CD4-positive, alpha-beta T cell treated with Interleukin-1 beta for 1 hour (primary cell): Measurements from ENCODE around the gene SMOC2.
"Not testable (repeated sequence)": the region's sequence is repeated elsewhere in the genome, so short reads cannot be mapped to it uniquely, and the experiment has no call there.

Experiments used
- DNase-seq, 2 donors: peaks; one replicate each; pipeline ENCODE4 v3.0.0-alpha.2; 2020 to 2022

The SMOC2 gene

DNA sequence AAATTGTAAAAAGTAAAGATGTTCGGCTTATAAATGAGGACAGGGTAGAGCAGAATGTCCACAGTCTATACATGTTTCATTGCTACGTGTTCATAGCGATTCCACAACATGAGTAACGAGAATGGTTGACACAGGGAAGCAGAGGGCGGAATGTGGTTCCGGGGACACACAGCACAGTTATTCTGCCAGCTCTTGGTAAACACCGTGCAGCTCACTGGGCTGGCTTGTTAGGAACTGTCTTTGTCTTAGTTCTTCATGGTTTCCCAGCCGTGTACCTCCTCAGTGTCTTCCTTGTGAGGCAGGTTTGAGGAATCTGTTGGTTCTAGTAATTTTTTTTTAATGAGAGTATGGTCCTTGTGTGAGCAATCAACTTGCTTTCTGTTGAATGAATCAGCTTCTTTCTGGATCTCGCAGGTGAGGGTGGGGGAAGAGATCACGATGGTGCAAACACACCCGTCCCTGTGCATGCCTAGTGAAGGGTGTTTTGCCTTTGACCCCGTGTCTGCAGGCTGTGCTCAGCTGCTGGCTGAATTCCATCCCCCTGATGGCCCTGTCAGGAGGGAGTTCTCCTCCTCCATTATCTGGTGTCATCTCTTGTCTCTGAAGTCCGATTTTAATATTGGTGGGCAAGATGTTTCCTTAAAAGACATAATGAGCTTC lies 168.2 kb downstream of the SMOC2 start:
- DNase-seq = no peak

- DNase-seq = no peak
Measured at GRCh38 chr6:168609914-168610490, 169.0 kb downstream of the SMOC2 start.

- not testable (repeated sequence) for DNase-seq
Measured at GRCh38 chr6:168610966-168611365, 170.0 kb downstream of the SMOC2 start.

GRCh38 chr6:168611691-168612090 lies 170.7 kb downstream of the SMOC2 start:
- DNase-seq = no peak

DNA sequence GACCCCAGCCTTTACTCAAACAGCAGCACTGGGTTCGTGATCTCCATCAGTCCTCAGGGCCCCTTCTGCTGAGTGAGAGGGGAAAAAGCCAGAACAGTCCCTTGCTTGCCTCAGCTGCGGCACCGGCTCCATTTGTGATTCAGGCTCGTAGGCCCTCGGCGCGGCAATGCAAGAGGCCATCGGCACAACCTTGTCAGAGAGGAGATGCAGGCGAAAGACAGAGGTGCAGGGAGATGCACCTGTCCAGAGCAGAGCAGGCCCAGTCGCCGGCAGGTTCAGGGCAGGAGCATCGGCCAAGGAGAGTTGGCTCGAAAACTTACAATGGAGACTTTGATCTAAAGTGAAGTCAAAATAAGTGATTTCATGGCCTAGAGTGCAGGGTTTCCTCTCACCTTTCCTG lies 171.6 kb downstream of the SMOC2 start:
- DNase-seq = no peak

- DNase-seq = no peak
Measured at GRCh38 chr6:168615837-168616236, 174.9 kb downstream of the SMOC2 start.

GRCh38 chr6:168616816-168617765 lies 176.1 kb downstream of the SMOC2 start:
- no peak for DNase-seq

DNA sequence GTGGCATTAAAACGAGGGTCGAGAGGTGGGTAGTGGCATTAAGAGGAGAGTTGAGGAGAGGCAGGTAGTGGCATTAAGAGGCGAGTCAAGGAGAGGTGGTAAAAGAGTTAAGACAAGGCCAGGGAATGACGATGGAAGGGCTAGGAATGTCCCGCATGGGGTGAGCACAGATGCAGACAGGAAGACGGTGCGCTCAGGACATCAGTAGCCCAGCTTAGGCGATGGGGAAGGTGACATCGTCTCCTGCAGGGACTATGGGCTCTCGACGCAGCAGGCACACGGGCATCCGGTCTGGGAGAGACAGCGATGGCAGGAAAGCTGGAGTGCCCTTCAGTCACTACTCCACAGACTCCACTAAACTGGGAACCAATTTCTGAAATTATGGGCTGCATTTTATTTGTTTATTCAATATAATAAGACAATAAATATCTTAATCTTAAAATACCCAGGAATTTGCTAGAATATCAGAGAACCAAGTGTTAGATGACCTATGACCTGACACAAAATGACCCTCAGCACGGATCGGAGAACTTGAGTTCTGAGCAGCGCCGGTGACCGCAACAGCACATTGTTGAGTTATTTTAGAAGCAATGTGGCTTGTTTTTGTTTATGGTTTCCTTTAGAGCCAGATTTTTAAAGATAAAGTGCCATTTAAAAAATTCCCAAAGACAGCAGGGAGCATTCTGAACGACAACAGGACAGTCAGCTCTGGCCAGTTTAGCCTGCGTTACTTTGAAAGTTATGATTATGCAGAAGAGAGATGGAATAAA lies 177.7 kb downstream of the SMOC2 start:
- no peak for DNase-seq

- DNase-seq = peak in 1 of 2 donors; percentile 17
Measured at GRCh38 chr6:168619560-168620314, 178.8 kb downstream of the SMOC2 start.

GRCh38 chr6:168620578-168620977 lies 179.6 kb downstream of the SMOC2 start:
- DNase-seq = no peak

DNA sequence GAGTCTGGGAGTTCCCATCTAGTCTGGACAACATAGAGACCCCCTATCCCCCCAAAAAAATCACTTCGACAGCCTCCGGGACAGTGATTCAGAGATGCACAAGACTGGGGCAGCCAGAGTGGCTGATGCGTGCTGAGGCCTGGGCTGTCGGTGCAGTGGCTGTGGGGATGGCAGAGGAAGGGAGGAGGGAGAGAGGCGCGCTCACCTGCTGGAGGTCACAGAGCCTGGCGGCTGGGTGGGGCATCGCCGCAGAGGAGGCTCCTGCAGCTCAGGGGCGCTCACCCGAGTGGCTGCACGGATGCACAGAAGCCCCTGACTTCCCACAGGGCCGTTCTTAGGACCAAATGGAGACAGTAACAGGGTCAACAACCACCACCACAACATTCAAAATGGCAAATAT lies 182.8 kb downstream of the SMOC2 start:
- no peak for DNase-seq

DNA sequence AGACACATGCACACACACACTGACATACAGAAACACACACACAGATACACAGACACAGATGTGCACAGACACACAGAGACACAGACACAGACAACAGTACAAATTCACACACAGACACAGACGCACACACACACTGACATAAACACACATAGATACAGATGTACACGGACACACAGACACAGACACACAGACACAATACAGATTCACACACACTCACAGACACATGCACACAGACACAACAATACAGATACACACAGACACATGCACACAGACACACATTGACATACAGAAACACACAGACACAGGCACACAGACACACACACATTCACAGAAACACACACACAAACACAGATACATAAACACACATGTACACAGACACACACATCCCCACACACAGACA lies 183.6 kb downstream of the SMOC2 start:
- DNase-seq = no peak

- DNase-seq = no peak
Measured at GRCh38 chr6:168624948-168625347, 184.0 kb downstream of the SMOC2 start.

DNA sequence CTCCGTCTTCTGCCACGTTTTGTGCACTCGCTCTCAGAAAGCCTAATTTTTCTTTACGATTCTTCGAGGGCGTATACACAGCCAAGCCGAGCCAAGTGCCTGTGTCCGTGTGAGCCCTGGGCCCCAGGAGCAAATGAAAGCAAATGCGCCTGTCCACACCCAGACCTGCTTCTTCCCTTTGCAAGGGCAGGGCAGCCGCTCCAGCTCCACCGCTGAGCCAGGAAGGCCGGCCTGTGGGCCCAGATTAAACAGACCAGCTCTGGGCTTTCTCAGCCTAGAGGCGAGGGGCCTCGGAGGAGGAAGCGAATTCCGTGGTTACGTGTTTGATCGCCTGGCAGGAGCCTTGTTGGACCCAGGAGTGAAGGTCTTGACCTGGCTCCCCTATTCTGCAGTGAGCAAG lies 184.6 kb downstream of the SMOC2 start:
- no peak for DNase-seq

- no peak for DNase-seq
Measured at GRCh38 chr6:168626046-168626602, 185.1 kb downstream of the SMOC2 start.

DNA sequence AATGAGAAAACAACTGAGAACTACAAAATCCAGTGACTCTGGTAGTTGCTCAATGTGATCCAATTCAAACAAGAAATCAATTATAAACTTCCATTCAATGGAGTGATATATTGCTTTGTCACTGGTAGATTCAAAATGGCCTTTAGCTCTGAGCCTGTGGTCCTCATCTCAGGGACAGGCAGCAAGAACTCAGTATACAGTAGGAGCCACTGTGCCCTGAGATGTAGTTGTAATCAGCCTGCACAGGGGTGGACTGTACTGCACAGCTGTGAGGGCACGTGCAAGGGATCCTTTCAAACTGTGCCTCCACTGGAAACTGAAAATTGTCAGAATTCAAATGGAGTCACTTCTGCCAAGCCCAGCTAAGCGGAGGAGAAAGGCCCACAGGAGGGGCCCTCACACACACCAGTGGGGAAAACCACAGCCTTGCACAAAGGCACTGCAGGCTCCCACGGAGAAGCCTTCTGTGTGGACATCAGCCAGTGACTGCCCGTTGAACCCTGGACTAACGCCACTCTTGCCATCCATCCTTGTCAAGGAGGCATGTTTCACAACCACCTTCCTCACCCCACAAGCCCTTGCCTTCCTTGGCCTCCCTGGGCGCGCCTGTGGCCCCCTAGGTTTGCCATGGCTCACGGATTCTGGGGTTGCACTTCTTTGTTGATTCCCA lies 186.7 kb downstream of the SMOC2 start:
- no peak for DNase-seq

DNA sequence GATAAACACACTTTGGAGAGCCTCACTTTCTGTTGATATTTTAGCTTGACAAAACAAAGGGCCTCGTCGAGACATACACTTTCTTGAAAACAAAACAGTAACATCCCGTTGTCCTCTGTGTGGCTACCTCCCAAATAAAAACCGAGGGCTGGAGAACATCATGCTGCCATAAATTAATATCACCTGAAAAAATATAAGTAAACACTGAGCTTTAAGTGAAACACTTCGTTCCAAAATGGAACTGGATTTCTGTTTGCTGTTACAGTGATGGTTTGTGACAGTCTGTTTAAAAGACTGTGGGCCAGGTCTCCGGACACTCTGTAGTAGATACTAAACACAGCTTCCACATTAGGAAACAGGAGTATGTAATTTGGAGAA lies 187.2 kb downstream of the SMOC2 start:
- DNase-seq = no peak

GRCh38 chr6:168628732-168629245 lies 187.8 kb downstream of the SMOC2 start:
- no peak for DNase-seq

GRCh38 chr6:168631564-168631963 lies 190.6 kb downstream of the SMOC2 start:
- no peak for DNase-seq

GRCh38 chr6:168632694-168633093 lies 191.7 kb downstream of the SMOC2 start:
- DNase-seq = no peak
